HG03159 (cell line): ENCODE measurements around the gene ADAMTS13.

Experiments
- ATAC-seq: cut with Tn5 transposase; IDR thresholded peaks from one replicate; pipeline ENCODE4 v1.9.1; 2021; ENCODE audit warnings: mild to moderate bottlenecking, moderate library complexity; ENCODE audit not compliant: unreplicated experiment

The ADAMTS13 gene

DNA sequence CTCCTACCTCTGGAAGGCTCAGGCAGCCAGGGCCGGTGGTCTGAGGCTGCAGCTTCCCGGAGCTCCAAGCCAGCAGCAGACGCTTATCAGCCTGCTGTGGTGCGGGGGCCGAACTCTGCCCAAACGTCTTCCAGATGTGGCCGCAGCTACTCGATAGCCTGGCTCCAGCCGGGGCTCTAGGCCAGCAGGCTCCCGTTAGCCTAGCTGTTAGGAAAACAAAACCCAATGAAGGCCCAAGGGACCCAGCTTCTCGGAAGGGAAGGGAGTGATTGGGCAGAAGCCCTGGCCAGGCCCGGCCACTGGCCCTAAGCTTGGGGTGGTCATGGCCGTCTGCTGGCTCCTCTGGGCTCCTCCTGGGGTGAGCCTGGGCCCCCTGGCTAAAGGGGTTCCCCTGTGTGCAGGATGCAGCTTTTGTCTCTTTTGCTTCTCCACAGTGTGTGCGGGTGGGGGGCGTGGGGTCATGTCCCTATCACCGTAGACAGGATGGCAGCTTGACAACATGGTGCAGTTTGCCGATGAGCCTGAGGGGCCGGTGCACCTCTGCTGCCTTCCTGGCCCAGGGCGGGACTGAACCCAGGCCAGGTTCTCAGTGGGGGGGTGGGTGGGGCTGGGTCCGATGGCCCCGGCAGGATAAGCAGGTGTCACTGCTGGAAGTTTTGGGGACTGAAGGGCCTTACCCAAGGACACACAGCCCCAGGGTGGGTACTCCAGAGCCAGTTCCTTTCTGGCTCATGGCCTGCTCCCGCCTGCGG, 83.9 kb downstream of the ADAMTS13 start:
- no peak for ATAC-seq

DNA sequence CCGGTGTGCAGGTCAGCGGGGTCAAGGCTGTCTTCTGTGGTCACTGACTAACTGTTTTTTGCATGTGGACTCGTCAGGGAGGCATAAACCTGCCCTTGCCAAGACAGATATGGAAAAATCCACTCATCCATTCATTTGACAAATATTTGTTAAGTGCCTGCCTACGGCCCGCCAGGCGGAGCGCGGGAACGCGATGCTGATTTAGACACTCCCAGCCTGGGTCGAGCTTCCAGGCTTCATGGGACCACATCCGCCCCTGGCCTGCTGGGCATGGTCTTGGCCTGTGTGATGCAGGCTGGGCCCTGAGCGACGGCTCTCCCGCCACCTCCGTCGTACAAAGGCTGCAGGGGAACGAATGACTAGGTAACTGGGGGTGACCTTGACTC, 84.5 kb downstream of the ADAMTS13 start:
- no peak for ATAC-seq

DNA sequence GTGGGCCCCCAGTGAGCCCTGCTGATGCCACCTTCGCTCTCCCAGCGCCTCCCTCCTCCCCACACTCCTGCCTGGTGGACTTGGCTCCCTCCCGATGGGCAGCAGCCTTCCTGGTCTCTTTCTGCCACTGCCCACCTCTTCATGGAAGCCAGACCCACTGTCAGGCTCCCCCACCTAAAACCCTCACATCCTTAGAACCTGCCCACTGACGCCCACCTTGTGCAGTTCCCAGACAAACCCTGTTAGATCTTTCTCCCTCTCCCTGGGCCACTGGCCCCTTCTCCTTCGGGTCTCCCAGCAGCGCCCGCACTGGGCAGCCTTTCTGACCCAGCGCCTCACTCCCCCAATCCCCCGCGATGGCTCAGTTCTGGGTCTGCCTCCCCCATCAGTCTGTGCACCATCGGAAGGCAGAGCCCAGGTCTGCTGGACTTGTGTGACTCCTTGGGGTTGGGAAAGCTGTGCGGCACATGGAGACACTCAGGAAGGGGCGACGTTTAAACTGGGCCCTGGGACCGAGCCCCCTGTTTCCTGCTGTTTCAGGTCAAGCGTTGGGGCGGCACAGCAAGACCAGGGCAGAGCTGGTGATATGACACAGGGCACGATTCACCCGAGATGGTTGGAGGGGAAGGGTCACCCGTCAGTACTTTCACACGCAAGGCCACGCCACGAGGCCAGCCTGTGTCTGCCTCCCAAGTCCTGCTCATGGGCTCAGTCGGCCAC, 85.2 kb downstream of the ADAMTS13 start:
- no peak for ATAC-seq

GRCh38 chr9:133508046-133508445, 85.9 kb downstream of the ADAMTS13 start:
- no peak for ATAC-seq
